ENCODE measurements around the gene HSD17B14.
"Not testable (repeated sequence)": the region's sequence is repeated elsewhere in the genome, so short reads cannot be mapped to it uniquely, and the experiment has no call there.

The HSD17B14 gene

GRCh38 chr19:48836089-48837017, at the start of gene HSD17B14:
HSD17B14 (minus strand) TSS chr19:48836491; CDS start chr19:48836411, 80 bp downstream.
- FAIRE-seq: no peak

GRCh38 chr19:48883726-48884125, 47.4 kb upstream of the HSD17B14 start:
- FAIRE-seq: no peak

GRCh38 chr19:48881741-48882657, 45.7 kb upstream of the HSD17B14 start:
- no peak for FAIRE-seq

GRCh38 chr19:48879696-48880095, 43.4 kb upstream of the HSD17B14 start:
- not testable (repeated sequence) for FAIRE-seq

- no peak for FAIRE-seq
These were observed 42.8 kb upstream of the HSD17B14 start for GRCh38 chr19:48879025-48879637.

GRCh38 chr19:48878196-48879024, 42.1 kb upstream of the HSD17B14 start:
- no peak for FAIRE-seq

- no peak for FAIRE-seq
These were observed 41.5 kb upstream of the HSD17B14 start for GRCh38 chr19:48877855-48878195.

GRCh38 chr19:48876043-48876981, 40.0 kb upstream of the HSD17B14 start:
- FAIRE-seq: not testable (repeated sequence)

- FAIRE-seq: no peak
These were observed 38.2 kb upstream of the HSD17B14 start for GRCh38 chr19:48874303-48875135.

GRCh38 chr19:48873476-48874302, 37.4 kb upstream of the HSD17B14 start:
- FAIRE-seq: no peak

- no peak for FAIRE-seq
These were observed 36.7 kb upstream of the HSD17B14 start for GRCh38 chr19:48872884-48873475.

- FAIRE-seq: peak; percentile 94
These were observed 36.0 kb upstream of the HSD17B14 start, which contains the start of gene PPP1R15A for GRCh38 chr19:48872182-48872883. PPP1R15A (plus strand) TSS chr19:48872421; CDS start chr19:48873234, 813 bp downstream.

GRCh38 chr19:48871471-48872181, 35.3 kb upstream of the HSD17B14 start:
- FAIRE-seq: not testable (repeated sequence)

GRCh38 chr19:48870048-48870447, 33.8 kb upstream of the HSD17B14 start:
- no peak for FAIRE-seq

GRCh38 chr19:48868114-48868886, 32.0 kb upstream of the HSD17B14 start, which contains the start of gene PLEKHA4:
PLEKHA4 (minus strand) TSS chr19:48868617; CDS start chr19:48867620, 997 bp downstream.
- FAIRE-seq: no peak

GRCh38 chr19:48867746-48868113, 31.4 kb upstream of the HSD17B14 start:
- no peak for FAIRE-seq
